Peyer's patch (tissue), 4 donors: ENCODE results near the gene TMEM131. TPM values are rescaled to one million over a fixed set of nuclear protein-coding genes. Genes with fewer than 3 reads are reported as not detected.

Source experiments
- DNase-seq, 3 donors: peaks; one replicate each; pipeline ENCODE4 v3.0.0-alpha.2; 2017 to 2019
- H3K27ac ChIP-seq, 4 donors: fragments of 200-600 bp; sonication (generic); one replicate each; pipeline ENCODE4 v1.5.1; 2016 to 2019
- H3K27me3 ChIP-seq, 2 donors: fragments of 200-600 bp; sonication (generic); one replicate each; pipeline ENCODE4 v1.5.1; 2019
- H3K36me3 ChIP-seq, 3 donors: fragments of 200-600 bp; sonication (generic); one replicate each; pipeline ENCODE4 v1.5.1; 2016 to 2019
- H3K4me1 ChIP-seq, 4 donors: fragments of 200-600 bp; sonication (generic); one replicate each; pipeline ENCODE4 v1.5.1; 2016 to 2019
- H3K4me3 ChIP-seq, 4 donors: fragments of 200-600 bp; sonication (generic); 1 replicate in 3 of 4; 2 replicates in 1 of 4; pipeline ENCODE4 v1.5.1; 2016 to 2019; ENCODE audit warnings: mild to moderate bottlenecking in 1 of 4
- H3K9me3 ChIP-seq, 4 donors: fragments of 200-600 bp; sonication (generic); one replicate each; pipeline ENCODE4 v1.5.1; 2016 to 2019; ENCODE audit warnings: mild to moderate bottlenecking in 1 of 4
- CTCF ChIP-seq, 6 experiments: fragments of 450-650 bp in 4 of 6; fragments of 200-600 bp in 2 of 6; sonication (generic) in 1 of 6; IDR thresholded peaks; one replicate each; pipeline ENCODE4 v1.5.1; 2017 to 2019; ENCODE audit warnings: antibody characterized with exemption in 6 of 6, mild to moderate bottlenecking in 3 of 6, moderate library complexity in 1 of 6
- POLR2A ChIP-seq, 2 donors: fragments of 450-650 bp; IDR thresholded peaks; one replicate each; pipeline ENCODE4 v1.5.1; 2017; ENCODE audit warnings: antibody characterized with exemption in 2 of 2, mild to moderate bottlenecking in 2 of 2, moderate library complexity in 2 of 2
- total RNA-seq, 4 donors: library from RNA; depleted of rRNA; stranded (reverse); fragments of >200 nt; gene quantifications; one replicate each; pipeline ENCODE4 v1.1.0, GENCODE V29; 2016

TMEM131 gene
- total RNA-seq, 4 donors from 2014 or later: 64.6 to 86.3 (median 74.5) TPM

DNA sequence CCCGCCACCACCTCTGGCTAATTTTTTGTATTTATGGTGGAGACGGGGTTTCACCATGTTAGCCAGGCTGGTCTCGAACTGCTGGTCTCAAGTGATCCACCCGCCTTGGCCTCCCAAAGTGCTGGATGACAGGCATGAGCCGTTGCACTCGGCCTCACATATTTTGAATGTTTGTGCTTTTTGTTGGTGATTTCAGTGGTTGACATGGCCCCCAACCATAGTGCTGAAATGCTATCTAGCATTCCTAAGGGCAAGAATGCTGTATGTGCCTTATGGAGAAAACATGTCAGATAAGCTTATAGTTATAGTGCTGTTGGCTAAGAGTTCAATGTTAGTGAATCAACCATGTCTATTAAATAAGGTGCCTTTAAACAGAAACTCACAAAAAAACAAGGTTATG is 273.5 kb downstream of the TMEM131 start:
- TF ChIP-seq POLR2A (IDR thresholded peaks at IDR 0.05) (no peak), CTCF (IDR thresholded peaks at IDR 0.05) (no peak)
- no peaks in the 10 kb centered on the region for H3K36me3 ChIP-seq
- H3K27me3 ChIP-seq: no peaks in the 10 kb centered on the region
- no peak for DNase-seq
- peaks cover 0 to 2% (median 0%) of the 10 kb centered on the region in 4 donors for H3K9me3 ChIP-seq
- H3K27ac ChIP-seq: no peak overlapping the region
- H3K4me1 ChIP-seq: no peaks in the 10 kb centered on the region
- no peak overlapping the region for H3K4me3 ChIP-seq

DNA sequence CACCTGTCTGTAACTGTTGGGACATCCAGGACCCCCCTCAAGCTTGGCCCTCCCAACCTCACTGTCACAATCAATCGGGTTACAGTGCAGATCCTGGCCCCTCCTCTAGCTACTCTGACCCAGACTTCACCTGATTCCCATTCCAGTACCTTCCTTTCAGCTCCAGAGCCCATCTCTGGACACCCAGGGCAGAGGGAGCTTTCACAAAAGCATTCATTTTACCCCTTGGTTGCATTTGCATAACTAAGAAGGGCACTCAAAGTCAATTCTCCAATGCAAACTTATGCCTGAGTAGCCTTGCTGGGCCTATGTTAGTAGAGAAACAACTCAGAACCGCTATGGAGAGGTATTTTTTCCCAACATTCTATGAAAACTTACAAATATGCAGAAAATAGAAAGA is 275.0 kb downstream of the TMEM131 start:
- no peaks in the 10 kb centered on the region for H3K27me3 ChIP-seq
- no peak overlapping the region for H3K27ac ChIP-seq
- no peaks in the 10 kb centered on the region for H3K9me3 ChIP-seq
- H3K4me1 ChIP-seq: no peaks in the 10 kb centered on the region
- peak in 1 of 3 donors; percentile 1 for DNase-seq
- TF ChIP-seq POLR2A (IDR thresholded peaks at IDR 0.05): no peak
- TF ChIP-seq CTCF (IDR thresholded peaks at IDR 0.05): no peak
- no peaks in the 10 kb centered on the region for H3K36me3 ChIP-seq
- no peak overlapping the region for H3K4me3 ChIP-seq

- Histone ChIP-seq H3K36me3 (no peaks in the 10 kb centered on the region), H3K27me3 (no peaks in the 10 kb centered on the region), H3K4me1 (no peaks in the 10 kb centered on the region), H3K27ac (peak overlapping the region in 2 of 4 donors; percentile 25 to 72), H3K9me3 (no peaks in the 10 kb centered on the region), H3K4me3 (no peak overlapping the region)
- TF ChIP-seq POLR2A (IDR thresholded peaks at IDR 0.05) (no peak), CTCF (IDR thresholded peaks at IDR 0.05) (no peak)
- peak in 1 of 3 donors; percentile 22 for DNase-seq
These were observed 276.2 kb downstream of the TMEM131 start for GRCh38 chr2:97719362-97720155.

DNA sequence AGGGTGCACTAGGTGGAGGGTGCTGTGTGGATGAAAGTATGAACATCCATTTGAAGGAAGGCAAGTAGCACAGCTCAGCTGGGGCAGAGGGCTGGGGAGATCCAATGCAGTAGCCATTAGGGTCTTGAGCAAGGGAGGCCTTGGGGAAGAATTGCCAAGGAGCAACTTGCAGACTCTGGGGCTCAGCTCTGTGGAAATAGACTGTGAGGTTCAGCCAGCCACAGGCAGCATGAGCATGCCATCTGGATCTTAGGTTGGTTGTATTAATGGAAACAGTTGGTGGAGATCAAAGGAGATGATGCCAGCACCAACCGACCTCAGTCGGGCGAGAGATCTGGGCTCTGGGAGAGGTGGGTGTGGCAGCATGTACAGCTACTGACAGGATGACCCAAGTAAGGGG is 276.8 kb downstream of the TMEM131 start:
- Histone ChIP-seq H3K36me3 (no peaks in the 10 kb centered on the region), H3K4me3 (peak overlapping the region in 2 of 4 donors; percentile 24 to 44), H3K27ac (peak overlapping the region in 2 of 4 donors; percentile 25 to 72), H3K4me1 (no peaks in the 10 kb centered on the region), H3K9me3 (no peaks in the 10 kb centered on the region), H3K27me3 (no peaks in the 10 kb centered on the region)
- DNase-seq: peak in 1 of 3 donors; percentile 39
- no peak for TF ChIP-seq CTCF (IDR thresholded peaks at IDR 0.05)
- no peak for TF ChIP-seq POLR2A (IDR thresholded peaks at IDR 0.05)

DNA sequence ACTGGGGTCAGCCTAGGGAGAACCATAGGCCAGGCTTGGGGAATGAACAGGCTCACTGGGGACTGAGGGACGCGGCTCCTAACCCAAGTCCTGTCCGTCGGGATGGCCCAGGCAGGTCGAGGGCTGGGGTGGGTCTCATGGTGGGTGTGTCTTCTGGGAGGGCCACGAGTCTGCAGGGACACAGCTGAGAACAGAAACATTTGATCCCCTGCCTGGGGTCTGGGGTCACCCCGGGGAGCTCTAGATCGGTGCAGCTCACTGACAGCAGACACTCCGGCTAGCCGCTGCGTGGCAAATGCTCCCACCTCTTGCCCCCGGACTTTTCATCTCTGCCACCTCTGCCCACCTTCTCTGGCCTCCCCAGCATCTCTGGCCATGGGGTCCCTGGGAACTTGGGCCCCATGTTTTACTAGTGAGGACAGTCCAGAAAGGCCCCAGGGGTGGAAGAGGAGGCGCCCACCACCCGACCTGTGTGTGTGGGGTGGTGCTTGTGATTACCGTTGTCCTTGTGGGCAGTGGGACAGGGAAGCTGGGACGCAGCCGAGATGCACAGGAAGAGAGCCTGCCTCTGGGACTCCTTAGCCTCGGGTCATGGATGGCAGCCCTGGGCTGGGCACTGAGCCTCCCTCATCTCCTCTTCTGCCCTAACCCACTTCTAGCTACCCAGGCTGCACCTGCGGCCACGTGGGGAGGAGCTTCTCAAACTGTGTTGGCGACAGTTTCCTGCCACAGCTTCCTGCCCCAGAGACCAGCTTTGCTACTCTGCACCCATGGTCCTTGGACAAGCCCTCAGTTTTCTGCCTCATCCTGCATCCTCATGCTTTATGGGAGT is 277.5 kb downstream of the TMEM131 start:
- peak; percentile 52 to 89 (median 85) for DNase-seq
- H3K27ac ChIP-seq: peak overlapping the region; percentile 45 to 72 (median 58)
- H3K27me3 ChIP-seq: no peaks in the 10 kb centered on the region
- H3K4me3 ChIP-seq: peak overlapping the region; percentile 10 to 44 (median 24)
- no peaks in the 10 kb centered on the region for H3K4me1 ChIP-seq
- no peak for TF ChIP-seq CTCF (IDR thresholded peaks at IDR 0.05)
- TF ChIP-seq POLR2A (IDR thresholded peaks at IDR 0.05): no peak
- H3K9me3 ChIP-seq: no peaks in the 10 kb centered on the region
- no peaks in the 10 kb centered on the region for H3K36me3 ChIP-seq
